H9 (cell line): Measurements from ENCODE around the gene SMARCAL1. TPM values are rescaled to one million over a fixed set of nuclear protein-coding genes. Genes with fewer than 3 reads are reported as not detected.

Experiments
- DNase-seq: peaks from one replicate; pipeline ENCODE4 v3.0.0-alpha.2; 2017
- H2AFZ ChIP-seq: one replicate; pipeline ENCODE4 v1.6.1; 2013; ENCODE audit warnings: mild to moderate bottlenecking, low read length, control low read depth, moderate library complexity
- H2AK5ac ChIP-seq: 2 replicates; pipeline ENCODE4 v1.6.1; 2013; ENCODE audit warnings: low read length, control low read depth, mixed read lengths; ENCODE audit not compliant: insufficient read length
- H2BK120ac ChIP-seq: one replicate; pipeline ENCODE4 v1.6.1; 2013; ENCODE audit warnings: low read depth, mild to moderate bottlenecking, low read length, control low read depth, inconsistent platforms; ENCODE audit not compliant: poor library complexity, severe bottlenecking
- H2BK12ac ChIP-seq: 2 replicates; pipeline ENCODE4 v1.6.1; 2013; ENCODE audit warnings: low read length, control low read depth, mixed read lengths, low read depth; ENCODE audit not compliant: insufficient read length
- H2BK15ac ChIP-seq: 2 replicates; pipeline ENCODE4 v1.6.1; 2013; ENCODE audit warnings: low read depth, low read length, control low read depth
- H2BK20ac ChIP-seq: one replicate; pipeline ENCODE4 v1.6.1; 2013; ENCODE audit warnings: low read depth, mild to moderate bottlenecking, low read length, control low read depth, inconsistent platforms; ENCODE audit not compliant: poor library complexity, severe bottlenecking
- H2BK5ac ChIP-seq: 2 replicates; pipeline ENCODE4 v1.6.1; 2013; ENCODE audit warnings: low read length, control low read depth, mixed read lengths; ENCODE audit not compliant: insufficient read length
- H3K14ac ChIP-seq: 2 replicates; pipeline ENCODE4 v1.6.1; 2013; ENCODE audit warnings: low read length, control low read depth; ENCODE audit not compliant: insufficient read depth
- H3K18ac ChIP-seq: 2 replicates; pipeline ENCODE4 v1.6.1; 2013; ENCODE audit warnings: low read depth, mild to moderate bottlenecking, mixed read lengths, low read length, control low read depth; ENCODE audit not compliant: insufficient read length
- H3K23ac ChIP-seq: 2 replicates; pipeline ENCODE4 v1.6.1; 2013; ENCODE audit warnings: low read length, control low read depth, mixed read lengths, low read depth; ENCODE audit not compliant: insufficient read length
- H3K23me2 ChIP-seq: 2 replicates; pipeline ENCODE4 v1.6.1; 2013; ENCODE audit warnings: low read depth, mild to moderate bottlenecking, mixed read lengths, low read length, control low read depth; ENCODE audit not compliant: insufficient read length, poor library complexity, severe bottlenecking
- H3K27ac ChIP-seq: 2 replicates; pipeline ENCODE4 v1.5.1; 2013; ENCODE audit warnings: low read length, control low read depth, mixed read lengths, low read depth; ENCODE audit not compliant: insufficient read length
- H3K27me3 ChIP-seq: 2 replicates; pipeline ENCODE4 v1.6.1; 2013; ENCODE audit warnings: low read length, control low read depth, inconsistent platforms; ENCODE audit not compliant: insufficient read depth
- H3K4ac ChIP-seq: 2 replicates; pipeline ENCODE4 v1.6.1; 2013; ENCODE audit warnings: low read depth, mild to moderate bottlenecking, control low read depth, inconsistent platforms, low read length, moderate library complexity
- H3K4me1 ChIP-seq: 2 replicates; pipeline ENCODE4 v1.6.1; 2013; ENCODE audit warnings: low read length, control low read depth, inconsistent platforms; ENCODE audit not compliant: insufficient read depth
- H3K4me2 ChIP-seq: 2 replicates; pipeline ENCODE4 v1.6.1; 2013; ENCODE audit warnings: low read length, control low read depth, mixed read lengths; ENCODE audit not compliant: insufficient read length, insufficient read depth
- H3K56ac ChIP-seq: 2 replicates; pipeline ENCODE4 v1.6.1; 2013; ENCODE audit warnings: low read depth, mild to moderate bottlenecking, mixed read lengths, low read length, control low read depth; ENCODE audit not compliant: insufficient read length
- H3K79me1 ChIP-seq: 2 replicates; pipeline ENCODE4 v1.6.1; 2013; ENCODE audit warnings: low read depth, mild to moderate bottlenecking, moderate library complexity, low read length, control low read depth, inconsistent platforms; ENCODE audit not compliant: insufficient read depth, poor library complexity, severe bottlenecking
- H3K79me2 ChIP-seq: 2 replicates; pipeline ENCODE4 v1.6.1; 2013; ENCODE audit warnings: low read length, control low read depth, inconsistent platforms; ENCODE audit not compliant: insufficient read depth
- H3K9ac ChIP-seq: 2 replicates; pipeline ENCODE4 v1.6.1; 2013; ENCODE audit warnings: low read length, control low read depth, mixed read lengths; ENCODE audit not compliant: insufficient read length; ENCODE audit errors: extremely low read depth
- H3K9me3 ChIP-seq: one replicate; pipeline ENCODE4 v1.6.1; 2013; ENCODE audit warnings: low read depth, low read length, inconsistent platforms; ENCODE audit not compliant: control insufficient read depth
- H3T11ph ChIP-seq: one replicate; pipeline ENCODE4 v1.6.1; 2013; ENCODE audit warnings: mild to moderate bottlenecking, low read length, control low read depth, inconsistent platforms
- H4K20me1 ChIP-seq: one replicate; pipeline ENCODE4 v1.6.1; 2013; ENCODE audit not compliant: control insufficient read depth, insufficient read length, insufficient read depth
- H4K5ac ChIP-seq: 2 replicates; pipeline ENCODE4 v1.6.1; 2013; ENCODE audit warnings: low read depth, mild to moderate bottlenecking, mixed read lengths, low read length, control low read depth; ENCODE audit not compliant: insufficient read length
- H4K8ac ChIP-seq: replicated peaks from 2 replicates; pipeline ENCODE4 v1.6.1; 2013; ENCODE audit warnings: low read length, control low read depth, mixed read lengths, low read depth; ENCODE audit not compliant: insufficient read length
- H4K91ac ChIP-seq: 2 replicates; pipeline ENCODE4 v1.6.1; 2013; ENCODE audit warnings: low read depth, mild to moderate bottlenecking, moderate library complexity, mixed read lengths, low read length, control low read depth; ENCODE audit not compliant: insufficient read length
- H3K27ac Mint-ChIP-seq, 3 experiments: 2 replicates in 2 of 3; 3 replicates in 1 of 3; pipeline ENCODE4 v1.8.0; 2020 to 2021; ENCODE audit warnings: mixed read lengths in 3 of 3, mild to moderate bottlenecking in 1 of 3, moderate library complexity in 1 of 3
- H3K27me3 Mint-ChIP-seq: 2 replicates; pipeline ENCODE4 v1.8.0; 2021; ENCODE audit warnings: low read depth, mild to moderate bottlenecking, moderate library complexity, mixed read lengths
- H3K36me3 Mint-ChIP-seq, 3 experiments: 2 replicates in 2 of 3; 3 replicates in 1 of 3; pipeline ENCODE4 v1.8.0; 2020 to 2021; ENCODE audit warnings: low read depth in 3 of 3, mixed read lengths in 3 of 3; ENCODE audit not compliant: insufficient read depth in 1 of 3
- H3K4me1 Mint-ChIP-seq, 2 experiments: 2 replicates each; pipeline ENCODE4 v1.8.0; 2020; ENCODE audit warnings: mixed read lengths in 2 of 2
- H3K4me3 Mint-ChIP-seq, 2 experiments: 2 replicates in 1 of 2; 3 replicates in 1 of 2; pipeline ENCODE4 v1.8.0; 2020 to 2021; ENCODE audit warnings: mild to moderate bottlenecking in 2 of 2, mixed read lengths in 2 of 2, moderate library complexity in 1 of 2
- H3K9me3 Mint-ChIP-seq, 2 experiments: 2 replicates in 1 of 2; 3 replicates in 1 of 2; pipeline ENCODE4 v1.8.0; 2020; ENCODE audit warnings: mild to moderate bottlenecking in 2 of 2, mixed read lengths in 2 of 2, moderate library complexity in 1 of 2
- WGBS: extraction: QIAGEN DNeasy Blood & Tissue Kit; methylation state at CpG from one replicate; pipeline ENCODE4 v1.1.7; 2013; ENCODE audit warnings: missing lambda C conversion rate, low lambda C conversion rate, mixed read lengths; ENCODE audit not compliant: insufficient read length; ENCODE audit errors: extremely low coverage; 5-methylcytosine and 5-hydroxymethylcytosine counted together
- total RNA-seq: library from RNA; stranded (reverse); gene quantifications from 2 replicates; pipeline ENCODE4 v1.2.1, GENCODE V29; 2021
- TF ChIP-seq, protein P1 (sequence below): fragments of 200-600 bp; sonication (generic); conservative IDR thresholded peaks from 3 replicates; pipeline ENCODE4 v1.8.0; 2021; ENCODE audit warnings: antibody characterized with exemption, mild to moderate bottlenecking

SMARCAL1 gene
- total RNA-seq, 1 experiment from 2014 or later: 16.5 TPM

- H4K91ac ChIP-seq: no peak overlapping the region
- Mint-ChIP-seq H3K36me3 (no peaks in the 10 kb centered on the region), H3K27me3 (peaks cover 54% of the 10 kb centered on the region), H3K9me3 (no peaks in the 10 kb centered on the region), H3K4me1 (peaks cover 18% of the 10 kb centered on the region in 2 experiments), H3K27ac (no peak overlapping the region), H3K4me3 (no peak overlapping the region)
- no peak overlapping the region for H3K18ac ChIP-seq
- H2BK120ac ChIP-seq: no peak overlapping the region
- H2AK5ac ChIP-seq: no peak overlapping the region
- H2BK15ac ChIP-seq: no peak overlapping the region
- no peak overlapping the region for H3K9ac ChIP-seq
- no peak overlapping the region for H3T11ph ChIP-seq
- H2AFZ ChIP-seq: no peak overlapping the region
- no peaks in the 10 kb centered on the region for H3K79me2 ChIP-seq
- H2BK20ac ChIP-seq: no peak overlapping the region
- no peak for DNase-seq
- H3K56ac ChIP-seq: no peak overlapping the region
- H2BK5ac ChIP-seq: no peak overlapping the region
- WGBS: no CpG with 5 or more reads among the region's 1 CpG
- H4K5ac ChIP-seq: no peak overlapping the region
- H3K4me1 ChIP-seq: peaks cover 5% of the 10 kb centered on the region; the same call in 1 of the 2 replicates
- no peaks in the 10 kb centered on the region for H3K79me1 ChIP-seq
- H3K9me3 ChIP-seq: no peaks in the 10 kb centered on the region
- H3K23me2 ChIP-seq: peaks cover 20% of the 10 kb centered on the region
- no peaks in the 10 kb centered on the region for H4K20me1 ChIP-seq
- TF ChIP-seq, protein P1, sequence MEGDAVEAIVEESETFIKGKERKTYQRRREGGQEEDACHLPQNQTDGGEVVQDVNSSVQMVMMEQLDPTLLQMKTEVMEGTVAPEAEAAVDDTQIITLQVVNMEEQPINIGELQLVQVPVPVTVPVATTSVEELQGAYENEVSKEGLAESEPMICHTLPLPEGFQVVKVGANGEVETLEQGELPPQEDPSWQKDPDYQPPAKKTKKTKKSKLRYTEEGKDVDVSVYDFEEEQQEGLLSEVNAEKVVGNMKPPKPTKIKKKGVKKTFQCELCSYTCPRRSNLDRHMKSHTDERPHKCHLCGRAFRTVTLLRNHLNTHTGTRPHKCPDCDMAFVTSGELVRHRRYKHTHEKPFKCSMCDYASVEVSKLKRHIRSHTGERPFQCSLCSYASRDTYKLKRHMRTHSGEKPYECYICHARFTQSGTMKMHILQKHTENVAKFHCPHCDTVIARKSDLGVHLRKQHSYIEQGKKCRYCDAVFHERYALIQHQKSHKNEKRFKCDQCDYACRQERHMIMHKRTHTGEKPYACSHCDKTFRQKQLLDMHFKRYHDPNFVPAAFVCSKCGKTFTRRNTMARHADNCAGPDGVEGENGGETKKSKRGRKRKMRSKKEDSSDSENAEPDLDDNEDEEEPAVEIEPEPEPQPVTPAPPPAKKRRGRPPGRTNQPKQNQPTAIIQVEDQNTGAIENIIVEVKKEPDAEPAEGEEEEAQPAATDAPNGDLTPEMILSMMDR: no peak
- H3K23ac ChIP-seq: no peak overlapping the region
- H3K14ac ChIP-seq: no peak overlapping the region
- H3K27me3 ChIP-seq: peaks cover 6% of the 10 kb centered on the region; the same call in 1 of the 2 replicates
- no peak overlapping the region for H3K27ac ChIP-seq
- H3K4me2 ChIP-seq: no peak overlapping the region
- H4K8ac ChIP-seq: no peak overlapping the region
- no peak overlapping the region for H3K4ac ChIP-seq
- H2BK12ac ChIP-seq: no peak overlapping the region
These were observed 37.0 kb upstream of the SMARCAL1 start for GRCh38 chr2:216375286-216375685.
